H9 (cell line): ENCODE measurements around the gene C1QBP. TPM values are rescaled to one million over a fixed set of nuclear protein-coding genes. Genes with fewer than 3 reads are reported as not detected.

Experiments
- DNase-seq: peaks from one replicate; pipeline ENCODE4 v3.0.0-alpha.2; 2017
- H2AFZ ChIP-seq: one replicate; pipeline ENCODE4 v1.6.1; 2013; ENCODE audit warnings: mild to moderate bottlenecking, low read length, control low read depth, moderate library complexity
- H2AK5ac ChIP-seq: 2 replicates; pipeline ENCODE4 v1.6.1; 2013; ENCODE audit warnings: low read length, control low read depth, mixed read lengths; ENCODE audit not compliant: insufficient read length
- H2BK120ac ChIP-seq: one replicate; pipeline ENCODE4 v1.6.1; 2013; ENCODE audit warnings: low read depth, mild to moderate bottlenecking, low read length, control low read depth, inconsistent platforms; ENCODE audit not compliant: poor library complexity, severe bottlenecking
- H2BK12ac ChIP-seq: 2 replicates; pipeline ENCODE4 v1.6.1; 2013; ENCODE audit warnings: low read length, control low read depth, mixed read lengths, low read depth; ENCODE audit not compliant: insufficient read length
- H2BK15ac ChIP-seq: 2 replicates; pipeline ENCODE4 v1.6.1; 2013; ENCODE audit warnings: low read depth, low read length, control low read depth
- H2BK20ac ChIP-seq: one replicate; pipeline ENCODE4 v1.6.1; 2013; ENCODE audit warnings: low read depth, mild to moderate bottlenecking, low read length, control low read depth, inconsistent platforms; ENCODE audit not compliant: poor library complexity, severe bottlenecking
- H2BK5ac ChIP-seq: 2 replicates; pipeline ENCODE4 v1.6.1; 2013; ENCODE audit warnings: low read length, control low read depth, mixed read lengths; ENCODE audit not compliant: insufficient read length
- H3K14ac ChIP-seq: 2 replicates; pipeline ENCODE4 v1.6.1; 2013; ENCODE audit warnings: low read length, control low read depth; ENCODE audit not compliant: insufficient read depth
- H3K18ac ChIP-seq: 2 replicates; pipeline ENCODE4 v1.6.1; 2013; ENCODE audit warnings: low read depth, mild to moderate bottlenecking, mixed read lengths, low read length, control low read depth; ENCODE audit not compliant: insufficient read length
- H3K23ac ChIP-seq: 2 replicates; pipeline ENCODE4 v1.6.1; 2013; ENCODE audit warnings: low read length, control low read depth, mixed read lengths, low read depth; ENCODE audit not compliant: insufficient read length
- H3K23me2 ChIP-seq: 2 replicates; pipeline ENCODE4 v1.6.1; 2013; ENCODE audit warnings: low read depth, mild to moderate bottlenecking, mixed read lengths, low read length, control low read depth; ENCODE audit not compliant: insufficient read length, poor library complexity, severe bottlenecking
- H3K27ac ChIP-seq: 2 replicates; pipeline ENCODE4 v1.5.1; 2013; ENCODE audit warnings: low read length, control low read depth, mixed read lengths, low read depth; ENCODE audit not compliant: insufficient read length
- H3K27me3 ChIP-seq: 2 replicates; pipeline ENCODE4 v1.6.1; 2013; ENCODE audit warnings: low read length, control low read depth, inconsistent platforms; ENCODE audit not compliant: insufficient read depth
- H3K4ac ChIP-seq: 2 replicates; pipeline ENCODE4 v1.6.1; 2013; ENCODE audit warnings: low read depth, mild to moderate bottlenecking, control low read depth, inconsistent platforms, low read length, moderate library complexity
- H3K4me1 ChIP-seq: 2 replicates; pipeline ENCODE4 v1.6.1; 2013; ENCODE audit warnings: low read length, control low read depth, inconsistent platforms; ENCODE audit not compliant: insufficient read depth
- H3K4me2 ChIP-seq: 2 replicates; pipeline ENCODE4 v1.6.1; 2013; ENCODE audit warnings: low read length, control low read depth, mixed read lengths; ENCODE audit not compliant: insufficient read length, insufficient read depth
- H3K56ac ChIP-seq: 2 replicates; pipeline ENCODE4 v1.6.1; 2013; ENCODE audit warnings: low read depth, mild to moderate bottlenecking, mixed read lengths, low read length, control low read depth; ENCODE audit not compliant: insufficient read length
- H3K79me1 ChIP-seq: 2 replicates; pipeline ENCODE4 v1.6.1; 2013; ENCODE audit warnings: low read depth, mild to moderate bottlenecking, moderate library complexity, low read length, control low read depth, inconsistent platforms; ENCODE audit not compliant: insufficient read depth, poor library complexity, severe bottlenecking
- H3K79me2 ChIP-seq: 2 replicates; pipeline ENCODE4 v1.6.1; 2013; ENCODE audit warnings: low read length, control low read depth, inconsistent platforms; ENCODE audit not compliant: insufficient read depth
- H3K9ac ChIP-seq: 2 replicates; pipeline ENCODE4 v1.6.1; 2013; ENCODE audit warnings: low read length, control low read depth, mixed read lengths; ENCODE audit not compliant: insufficient read length; ENCODE audit errors: extremely low read depth
- H3K9me3 ChIP-seq: one replicate; pipeline ENCODE4 v1.6.1; 2013; ENCODE audit warnings: low read depth, low read length, inconsistent platforms; ENCODE audit not compliant: control insufficient read depth
- H3T11ph ChIP-seq: one replicate; pipeline ENCODE4 v1.6.1; 2013; ENCODE audit warnings: mild to moderate bottlenecking, low read length, control low read depth, inconsistent platforms
- H4K20me1 ChIP-seq: one replicate; pipeline ENCODE4 v1.6.1; 2013; ENCODE audit not compliant: control insufficient read depth, insufficient read length, insufficient read depth
- H4K5ac ChIP-seq: 2 replicates; pipeline ENCODE4 v1.6.1; 2013; ENCODE audit warnings: low read depth, mild to moderate bottlenecking, mixed read lengths, low read length, control low read depth; ENCODE audit not compliant: insufficient read length
- H4K8ac ChIP-seq: replicated peaks from 2 replicates; pipeline ENCODE4 v1.6.1; 2013; ENCODE audit warnings: low read length, control low read depth, mixed read lengths, low read depth; ENCODE audit not compliant: insufficient read length
- H4K91ac ChIP-seq: 2 replicates; pipeline ENCODE4 v1.6.1; 2013; ENCODE audit warnings: low read depth, mild to moderate bottlenecking, moderate library complexity, mixed read lengths, low read length, control low read depth; ENCODE audit not compliant: insufficient read length
- H3K27ac Mint-ChIP-seq, 3 experiments: 2 replicates in 2 of 3; 3 replicates in 1 of 3; pipeline ENCODE4 v1.8.0; 2020 to 2021; ENCODE audit warnings: mixed read lengths in 3 of 3, mild to moderate bottlenecking in 1 of 3, moderate library complexity in 1 of 3
- H3K27me3 Mint-ChIP-seq: 2 replicates; pipeline ENCODE4 v1.8.0; 2021; ENCODE audit warnings: low read depth, mild to moderate bottlenecking, moderate library complexity, mixed read lengths
- H3K36me3 Mint-ChIP-seq, 3 experiments: 2 replicates in 2 of 3; 3 replicates in 1 of 3; pipeline ENCODE4 v1.8.0; 2020 to 2021; ENCODE audit warnings: low read depth in 3 of 3, mixed read lengths in 3 of 3; ENCODE audit not compliant: insufficient read depth in 1 of 3
- H3K4me1 Mint-ChIP-seq, 2 experiments: 2 replicates each; pipeline ENCODE4 v1.8.0; 2020; ENCODE audit warnings: mixed read lengths in 2 of 2
- H3K4me3 Mint-ChIP-seq, 2 experiments: 2 replicates in 1 of 2; 3 replicates in 1 of 2; pipeline ENCODE4 v1.8.0; 2020 to 2021; ENCODE audit warnings: mild to moderate bottlenecking in 2 of 2, mixed read lengths in 2 of 2, moderate library complexity in 1 of 2
- H3K9me3 Mint-ChIP-seq, 2 experiments: 2 replicates in 1 of 2; 3 replicates in 1 of 2; pipeline ENCODE4 v1.8.0; 2020; ENCODE audit warnings: mild to moderate bottlenecking in 2 of 2, mixed read lengths in 2 of 2, moderate library complexity in 1 of 2
- WGBS: extraction: QIAGEN DNeasy Blood & Tissue Kit; methylation state at CpG from one replicate; pipeline ENCODE4 v1.1.7; 2013; ENCODE audit warnings: missing lambda C conversion rate, low lambda C conversion rate, mixed read lengths; ENCODE audit not compliant: insufficient read length; ENCODE audit errors: extremely low coverage; 5-methylcytosine and 5-hydroxymethylcytosine counted together
- total RNA-seq: library from RNA; stranded (reverse); gene quantifications from 2 replicates; pipeline ENCODE4 v1.2.1, GENCODE V29; 2021
- TF ChIP-seq, protein P1 (sequence below): fragments of 200-600 bp; sonication (generic); conservative IDR thresholded peaks from 3 replicates; pipeline ENCODE4 v1.8.0; 2021; ENCODE audit warnings: antibody characterized with exemption, mild to moderate bottlenecking

The C1QBP gene
- total RNA-seq, 1 experiment from 2014 or later = 390 TPM

- Mint-ChIP-seq H3K27me3 (no peaks in the 10 kb centered on the region), H3K4me1 (no peaks in the 10 kb centered on the region), H3K9me3 (no peaks in the 10 kb centered on the region), H3K27ac (no peak overlapping the region), H3K4me3 (no peak overlapping the region), H3K36me3 (peaks cover 31 to 49% (median 32%) of the 10 kb centered on the region in 3 experiments; a peak in 6 of 7 replicates)
- Histone ChIP-seq H2BK15ac (no peak overlapping the region), H3K23me2 (no peaks in the 10 kb centered on the region), H4K5ac (no peak overlapping the region), H3K27me3 (no peaks in the 10 kb centered on the region), H2AK5ac (no peak overlapping the region), H3K9me3 (no peaks in the 10 kb centered on the region), H3K4ac (no peak overlapping the region), H3K79me1 (peaks cover 2% of the 10 kb centered on the region), H4K8ac (no peak overlapping the region), H3K4me2 (no peak overlapping the region), H2BK20ac (no peak overlapping the region), H3K27ac (no peak overlapping the region), H3T11ph (no peak overlapping the region), H3K4me1 (no peaks in the 10 kb centered on the region; the same call in 1 of the 2 replicates), H3K18ac (no peak overlapping the region), H4K20me1 (no peaks in the 10 kb centered on the region), H3K9ac (no peak overlapping the region), H2BK5ac (no peak overlapping the region), H2BK12ac (no peak overlapping the region), H2BK120ac (no peak overlapping the region), H2AFZ (no peak overlapping the region), H4K91ac (no peak overlapping the region), H3K56ac (no peak overlapping the region), H3K79me2 (no peaks in the 10 kb centered on the region; the same call in 1 of the 2 replicates), H3K23ac (no peak overlapping the region), H3K14ac (no peak overlapping the region)
- no CpG with 5 or more reads among the region's 5 CpGs for WGBS
- no peak for DNase-seq
- TF ChIP-seq, protein P1, sequence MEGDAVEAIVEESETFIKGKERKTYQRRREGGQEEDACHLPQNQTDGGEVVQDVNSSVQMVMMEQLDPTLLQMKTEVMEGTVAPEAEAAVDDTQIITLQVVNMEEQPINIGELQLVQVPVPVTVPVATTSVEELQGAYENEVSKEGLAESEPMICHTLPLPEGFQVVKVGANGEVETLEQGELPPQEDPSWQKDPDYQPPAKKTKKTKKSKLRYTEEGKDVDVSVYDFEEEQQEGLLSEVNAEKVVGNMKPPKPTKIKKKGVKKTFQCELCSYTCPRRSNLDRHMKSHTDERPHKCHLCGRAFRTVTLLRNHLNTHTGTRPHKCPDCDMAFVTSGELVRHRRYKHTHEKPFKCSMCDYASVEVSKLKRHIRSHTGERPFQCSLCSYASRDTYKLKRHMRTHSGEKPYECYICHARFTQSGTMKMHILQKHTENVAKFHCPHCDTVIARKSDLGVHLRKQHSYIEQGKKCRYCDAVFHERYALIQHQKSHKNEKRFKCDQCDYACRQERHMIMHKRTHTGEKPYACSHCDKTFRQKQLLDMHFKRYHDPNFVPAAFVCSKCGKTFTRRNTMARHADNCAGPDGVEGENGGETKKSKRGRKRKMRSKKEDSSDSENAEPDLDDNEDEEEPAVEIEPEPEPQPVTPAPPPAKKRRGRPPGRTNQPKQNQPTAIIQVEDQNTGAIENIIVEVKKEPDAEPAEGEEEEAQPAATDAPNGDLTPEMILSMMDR = no peak
Observed at GRCh38 chr17:5408186-5408585, 30.8 kb downstream of the C1QBP start.
